GM12873 (cell line): ENCODE data around the gene TAMALIN.

ENCODE experiments used
- CTCF ChIP-seq: IDR thresholded peaks from 2 replicates; pipeline ENCODE4 v1.5.1; 2012; ENCODE audit warnings: low read depth, mild to moderate bottlenecking, moderate library complexity, low read length, control low read depth; ENCODE audit not compliant: insufficient read depth; ENCODE audit errors: missing control alignments

Gene TAMALIN

GRCh38 chr12:52023976-52024688, 17.4 kb downstream of the TAMALIN start:
- TF ChIP-seq CTCF = no peak

- no peak for TF ChIP-seq CTCF
Measured at GRCh38 chr12:52024845-52025230, 18.1 kb downstream of the TAMALIN start.

GRCh38 chr12:52026263-52026662, 19.5 kb downstream of the TAMALIN start:
- TF ChIP-seq CTCF = no peak

GRCh38 chr12:52027085-52027843, 20.5 kb downstream of the TAMALIN start:
- TF ChIP-seq CTCF = no peak

GRCh38 chr12:52029685-52030084, 22.9 kb downstream of the TAMALIN start:
- no peak for TF ChIP-seq CTCF

- no peak for TF ChIP-seq CTCF
Measured at GRCh38 chr12:52032446-52032803, 25.7 kb downstream of the TAMALIN start.

- no peak for TF ChIP-seq CTCF
Measured at GRCh38 chr12:52032804-52033445, 26.2 kb downstream of the TAMALIN start.
